T follicular helper cell (primary cell): ENCODE measurements around the gene RNF25.

Source experiments
- DNase-seq: peaks from one replicate; pipeline ENCODE4 v3.0.0-alpha.2; 2020; ENCODE audit warnings: low read depth
- total RNA-seq, 2 experiments: gene quantifications; one replicate each; lab custom pipeline; 2026; lab: John Stamatoyannopoulos, UW

The RNF25 gene
- 30.1 to 31.0 reads per million in 2 experiments for total RNA-seq

DNA sequence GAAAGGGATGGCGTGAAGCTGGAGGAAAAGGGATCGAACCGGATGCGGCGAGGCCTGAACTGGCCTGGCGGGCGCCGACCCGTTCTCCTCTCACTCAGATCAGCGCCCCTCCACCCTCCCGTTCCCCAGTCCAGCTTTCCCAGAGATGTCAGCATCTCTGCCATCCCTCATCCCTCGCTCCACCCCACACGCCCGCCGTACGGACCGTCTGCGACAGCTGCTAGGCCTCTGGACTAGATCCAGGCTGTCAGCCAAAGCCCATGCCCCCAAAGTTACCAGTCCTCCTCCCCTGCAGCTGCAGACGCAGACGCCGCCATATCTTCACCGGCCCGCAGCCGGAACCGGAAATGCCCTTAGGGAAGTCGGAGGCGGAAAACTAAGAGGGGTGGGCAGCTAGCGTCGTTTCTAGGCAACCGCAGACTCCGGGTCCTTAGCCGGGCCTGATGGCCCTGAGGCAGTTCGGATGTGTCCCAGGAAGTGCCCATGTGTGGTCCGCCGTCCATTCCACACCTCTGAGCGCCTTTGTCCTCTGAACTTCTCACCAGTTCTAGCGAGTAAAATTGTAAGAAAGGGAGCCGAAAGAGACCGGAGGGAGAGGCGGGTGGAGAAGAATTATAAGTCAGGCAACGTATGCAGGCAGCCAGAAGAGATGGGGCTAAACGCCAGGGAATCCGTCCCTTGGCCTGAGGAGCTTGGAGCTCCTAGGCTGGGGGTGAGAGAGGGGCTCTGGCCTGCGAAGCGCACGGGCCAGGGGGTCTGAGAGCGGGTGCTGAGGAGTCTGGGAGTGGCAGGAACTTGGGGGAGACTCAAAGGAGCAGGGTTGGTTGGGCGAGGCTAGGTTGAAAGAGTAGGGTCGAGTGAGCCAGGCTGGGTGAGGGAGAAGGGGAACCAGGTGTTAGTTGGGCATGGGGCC, at the start of gene RNF25, which contains the start of gene STK36:
RNF25 (minus strand) TSS at position 349 of the 913 bp plus-strand sequence; CDS start at position 317, 32 bp downstream.
STK36 (plus strand) TSS at position 433 of the 913 bp plus-strand sequence. CDS start 744 bp downstream, outside the sequence.
- peak; percentile 72 for DNase-seq

- DNase-seq = no peak
These were observed 49.7 kb upstream of the RNF25 start for GRCh38 chr2:218721488-218721887.

DNA sequence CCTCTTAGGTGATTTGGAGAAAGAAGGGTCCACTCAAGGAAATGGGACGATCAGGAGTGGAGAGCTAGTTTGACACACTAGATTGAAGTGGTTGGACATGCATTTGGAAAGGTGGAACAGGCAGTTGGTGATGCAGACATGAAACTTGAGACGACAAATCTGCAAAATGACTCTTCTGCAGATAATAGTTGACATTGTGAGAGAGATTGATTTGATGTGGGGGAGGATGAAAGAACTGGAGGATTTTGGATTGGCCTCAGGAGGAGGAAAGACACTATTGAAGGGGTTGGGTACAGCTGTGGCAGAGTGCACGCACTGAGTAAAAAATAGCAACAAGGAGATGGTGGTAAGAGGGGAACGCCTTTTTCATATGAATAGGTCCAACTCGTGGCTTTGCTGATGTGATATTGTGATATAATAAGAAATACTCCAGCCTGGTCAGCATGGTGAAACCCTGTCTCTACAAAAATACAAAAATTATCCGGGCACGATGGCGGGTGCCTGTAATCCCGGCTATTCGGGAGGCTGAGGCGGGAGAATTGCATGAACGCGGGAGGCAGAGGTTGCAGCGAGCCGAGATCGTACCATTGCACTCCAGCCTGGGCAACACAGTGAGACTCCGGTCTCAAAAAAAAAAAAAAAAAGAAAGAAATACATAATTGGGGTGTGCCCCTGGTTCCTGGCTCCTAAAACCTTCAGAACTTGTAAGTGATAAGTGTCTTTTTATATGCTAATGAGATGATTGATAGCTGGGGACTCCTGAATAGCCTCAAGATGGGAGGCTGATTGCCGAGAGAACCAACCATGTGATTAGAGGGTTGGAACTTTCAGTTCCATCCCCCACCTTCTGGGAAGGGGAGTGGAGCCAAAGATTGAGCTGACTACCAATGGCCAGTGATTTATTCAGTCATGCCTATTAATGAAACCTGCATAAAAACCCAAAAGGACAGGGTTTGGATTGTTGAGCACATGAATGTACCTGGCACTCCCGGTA, 48.5 kb upstream of the RNF25 start:
- DNase-seq = no peak

DNA sequence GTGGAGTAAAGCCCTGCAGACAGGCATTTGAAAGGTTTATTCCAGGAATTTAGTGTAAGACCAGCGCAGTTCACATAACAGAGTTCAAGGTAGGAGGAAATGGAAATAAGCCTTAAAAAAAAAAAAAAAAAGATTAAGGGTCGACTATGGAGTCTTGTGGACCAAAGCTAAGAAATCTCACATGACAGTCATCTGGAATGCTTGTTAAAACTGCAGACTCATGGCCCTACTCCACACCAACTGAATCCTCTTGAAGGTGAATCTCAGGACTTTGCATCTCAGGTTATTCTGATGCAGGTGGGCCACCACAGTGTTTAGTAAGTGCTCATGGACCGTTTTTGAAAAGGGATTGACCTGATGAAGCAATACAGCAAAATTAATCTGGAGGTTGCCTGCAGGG, 47.7 kb upstream of the RNF25 start:
- DNase-seq = no peak

GRCh38 chr2:218718058-218718457, 46.3 kb upstream of the RNF25 start:
- no peak for DNase-seq

- no peak for DNase-seq
These were observed 45.5 kb upstream of the RNF25 start for GRCh38 chr2:218717262-218717661.

DNA sequence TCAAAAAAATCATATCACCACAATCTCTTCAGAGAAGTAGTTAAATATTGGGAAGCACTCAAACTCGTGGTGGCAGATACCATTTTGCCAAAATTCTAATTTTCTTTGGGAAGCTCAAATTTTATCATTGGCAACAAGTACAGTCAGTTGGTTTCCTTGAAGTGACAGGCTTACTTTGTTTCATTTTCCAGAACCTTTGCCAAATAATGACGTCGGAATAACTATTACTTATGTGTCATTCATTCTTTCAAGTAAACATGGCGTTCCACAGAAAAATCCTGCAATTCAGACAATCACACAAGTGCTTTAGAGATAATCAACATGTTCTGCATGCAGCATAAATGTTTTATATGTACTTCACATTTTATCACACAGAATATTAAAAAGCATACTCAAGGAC, 44.3 kb upstream of the RNF25 start:
- no peak for DNase-seq

GRCh38 chr2:218713922-218714321, 42.1 kb upstream of the RNF25 start:
- DNase-seq = no peak

- no peak for DNase-seq
These were observed 39.7 kb upstream of the RNF25 start for GRCh38 chr2:218711550-218711929.

DNA sequence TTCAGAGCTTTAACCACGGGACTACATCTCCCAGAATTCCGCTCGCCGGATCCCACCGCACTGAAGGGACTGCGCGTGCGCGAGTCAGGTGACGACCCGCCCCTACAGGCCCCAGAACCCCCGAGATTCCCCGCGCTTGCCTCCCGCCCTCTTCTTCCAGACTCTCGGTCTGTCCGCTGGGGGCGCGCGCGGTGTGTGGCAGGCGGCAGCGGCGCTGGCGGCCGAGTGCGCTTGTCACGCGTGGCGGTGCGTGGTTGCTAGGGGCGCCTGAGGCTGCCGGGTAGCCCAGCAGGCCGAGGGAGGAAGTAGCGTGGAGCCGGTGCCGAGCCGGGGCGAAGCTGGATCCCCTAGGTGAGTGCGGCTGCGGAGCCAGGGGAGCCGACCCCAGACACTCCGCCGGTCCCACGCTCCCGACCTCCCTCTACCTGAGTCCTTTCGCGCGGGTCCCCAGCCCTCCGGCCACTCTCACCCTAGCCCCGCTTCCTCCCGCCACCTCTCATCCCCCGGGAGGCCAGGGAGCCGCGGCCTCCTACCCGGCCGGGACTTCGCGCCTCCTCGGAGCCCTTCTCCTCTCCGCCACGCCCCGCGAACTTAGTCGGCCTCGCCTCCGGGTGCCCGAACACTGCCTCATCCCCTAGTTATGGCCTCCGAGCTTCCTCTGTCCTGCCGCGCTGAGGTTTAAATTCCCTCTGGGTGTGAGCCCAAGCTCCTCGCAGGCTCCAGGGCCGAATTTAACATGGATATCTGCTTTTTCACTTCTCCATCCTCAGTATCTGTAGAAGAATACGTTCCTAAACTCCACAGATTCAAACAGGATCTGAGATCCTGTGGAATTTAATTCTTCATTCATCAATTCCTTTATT, 39.1 kb upstream of the RNF25 start, which contains the start of gene TTLL4:
TTLL4 (plus strand) TSS at position 149 of the 863 bp plus-strand sequence. CDS start 26,842 bp downstream, outside the sequence.
- DNase-seq = peak; percentile 98

DNA sequence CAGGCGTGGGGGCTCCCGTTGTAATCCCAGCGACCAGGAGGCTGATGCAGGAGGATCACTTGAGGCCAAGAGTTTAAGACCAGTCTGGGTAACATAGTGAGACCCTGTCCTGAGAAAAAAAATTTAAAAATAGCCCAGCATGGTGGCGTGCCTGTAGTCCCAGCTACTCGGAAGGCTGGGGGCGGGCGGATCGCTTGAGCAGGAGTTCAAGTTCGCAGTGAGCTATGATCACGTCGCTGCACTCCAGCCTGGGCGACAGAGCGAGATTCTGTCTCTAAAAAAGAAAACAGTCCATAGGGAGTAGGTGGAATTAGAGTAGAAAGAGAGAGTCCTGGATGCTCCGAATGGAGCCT, 38.5 kb upstream of the RNF25 start:
- no peak for DNase-seq

GRCh38 chr2:218709908-218710307, 38.1 kb upstream of the RNF25 start:
- no peak for DNase-seq

DNA sequence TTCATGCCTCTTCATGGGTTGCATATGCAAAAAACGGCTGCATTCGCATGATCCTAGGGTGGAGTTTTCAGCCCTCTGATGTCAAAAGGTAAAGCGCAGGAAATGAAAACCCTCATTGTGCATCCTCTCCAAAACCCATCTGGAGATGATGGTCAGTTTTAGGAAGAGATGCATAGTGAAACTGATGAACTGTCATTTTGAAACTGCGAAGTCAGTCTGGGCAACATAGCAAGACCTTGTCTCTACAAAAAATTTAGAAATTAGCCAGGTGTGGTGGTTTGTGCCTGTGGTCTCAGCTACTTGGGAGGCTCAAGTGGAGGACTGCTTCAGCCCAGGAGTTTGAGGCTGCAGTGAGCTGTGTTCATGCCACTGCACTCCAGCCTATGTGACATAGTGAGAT, 36.3 kb upstream of the RNF25 start:
- DNase-seq = no peak

DNA sequence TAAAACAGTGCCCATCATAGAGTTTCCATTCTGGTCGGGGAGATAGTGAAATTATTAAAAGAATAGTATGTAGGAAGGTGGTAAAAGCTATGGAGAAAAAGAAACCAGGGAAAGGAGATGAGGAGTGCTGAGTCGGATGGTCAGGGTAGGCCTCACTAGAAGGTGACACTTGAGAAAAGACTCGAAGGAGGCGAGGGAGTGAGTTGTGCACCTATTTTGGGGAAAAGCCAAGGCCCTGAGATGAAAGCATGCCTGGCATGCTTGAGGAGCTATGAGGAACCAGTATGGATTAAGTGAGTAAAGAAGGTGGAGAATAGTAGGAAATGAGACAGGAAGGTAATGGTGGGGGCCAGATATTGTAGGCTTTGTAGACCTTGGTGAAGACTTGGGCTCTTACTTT, 31.5 kb upstream of the RNF25 start:
- no peak for DNase-seq

GRCh38 chr2:218701806-218702205, 30.0 kb upstream of the RNF25 start:
- DNase-seq = no peak

DNA sequence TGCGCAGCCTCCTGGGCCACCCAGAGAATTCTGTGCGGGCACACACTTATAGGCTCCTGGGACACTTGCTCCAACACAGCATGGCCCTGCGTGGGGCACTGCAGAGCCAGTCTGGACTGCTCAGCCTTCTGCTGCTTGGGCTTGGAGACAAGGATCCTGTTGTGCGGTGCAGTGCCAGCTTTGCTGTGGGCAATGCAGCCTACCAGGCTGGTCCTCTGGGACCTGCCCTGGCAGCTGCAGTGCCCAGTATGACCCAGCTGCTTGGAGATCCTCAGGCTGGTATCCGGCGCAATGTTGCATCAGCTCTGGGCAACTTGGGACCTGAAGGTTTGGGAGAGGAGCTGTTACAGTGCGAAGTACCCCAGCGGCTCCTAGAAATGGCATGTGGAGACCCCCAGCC, 27.1 kb upstream of the RNF25 start:
- DNase-seq = no peak

GRCh38 chr2:218694405-218695145, 22.8 kb upstream of the RNF25 start:
- DNase-seq = no peak

DNA sequence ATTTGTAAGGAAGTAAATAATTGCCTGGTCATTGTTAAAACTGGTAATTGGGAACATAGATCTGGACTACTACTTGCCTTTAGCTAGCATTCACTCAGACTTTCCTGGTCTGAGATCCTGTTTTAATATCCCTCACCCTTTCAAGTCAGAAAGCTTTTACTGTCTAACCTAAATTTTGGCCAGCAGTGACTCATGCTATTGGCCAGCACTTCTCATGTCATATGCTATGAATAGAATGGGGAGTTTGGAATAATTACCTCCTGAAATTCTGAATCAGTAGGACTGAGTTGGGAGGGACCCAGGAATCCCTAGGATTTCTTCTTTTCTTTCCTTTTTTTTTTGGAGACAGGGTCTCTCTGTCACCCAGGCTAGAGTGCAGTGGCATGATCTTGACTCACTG, 19.4 kb upstream of the RNF25 start:
- DNase-seq = no peak

DNA sequence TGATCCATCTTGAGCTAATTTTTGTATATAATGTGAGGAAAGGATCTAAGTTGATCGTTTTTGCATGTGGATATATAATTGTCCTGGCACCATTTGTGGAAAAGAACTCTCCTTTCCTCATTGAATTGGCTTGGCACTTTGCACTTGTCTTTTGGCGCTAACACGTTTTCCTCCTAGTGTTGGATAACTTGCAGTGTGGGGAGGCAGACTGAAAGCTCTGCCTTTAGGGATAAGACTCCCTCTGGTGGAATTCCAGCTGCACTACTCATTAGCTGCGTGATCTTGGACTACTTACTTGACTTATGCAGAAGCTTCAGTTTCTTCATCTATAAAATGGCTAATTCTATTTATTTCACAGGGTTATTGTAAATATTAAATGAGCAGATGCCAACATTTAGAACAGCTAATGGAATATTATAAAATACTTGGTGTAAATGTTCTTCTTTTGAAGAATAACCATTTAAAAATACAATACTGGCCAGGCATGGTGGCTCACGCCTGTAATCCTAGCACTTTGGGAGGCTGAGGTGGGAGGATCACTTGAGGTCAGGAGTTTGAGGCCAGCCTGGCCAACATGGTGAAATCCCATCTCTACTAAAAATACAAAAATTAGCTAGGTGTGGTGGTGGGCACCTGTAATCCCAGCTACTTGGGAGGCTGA, 15.7 kb upstream of the RNF25 start:
- peak; percentile 9 for DNase-seq

GRCh38 chr2:218680061-218680460, 8.3 kb upstream of the RNF25 start:
- DNase-seq = no peak
